GF-D8 (cell line): Measurements from ENCODE around the gene TBC1D2B.

ENCODE experiments used
- DNase-seq: peaks from one replicate; lab custom pipeline; 2025; lab: John Stamatoyannopoulos, UW

TBC1D2B gene

GRCh38 chr15:78072080-78072892 lies 5.2 kb downstream of the TBC1D2B start:
- peak; percentile 37 for DNase-seq

- DNase-seq, result no peak
Observed at GRCh38 chr15:78071383-78071782, 6.1 kb downstream of the TBC1D2B start.

- DNase-seq, result peak; percentile 54
Observed at GRCh38 chr15:78070049-78070700, 7.3 kb downstream of the TBC1D2B start.

- no peak for DNase-seq
Observed at GRCh38 chr15:78069462-78070029, 8.0 kb downstream of the TBC1D2B start.

GRCh38 chr15:78069052-78069414 lies 8.5 kb downstream of the TBC1D2B start:
- peak; percentile 69 for DNase-seq

DNA sequence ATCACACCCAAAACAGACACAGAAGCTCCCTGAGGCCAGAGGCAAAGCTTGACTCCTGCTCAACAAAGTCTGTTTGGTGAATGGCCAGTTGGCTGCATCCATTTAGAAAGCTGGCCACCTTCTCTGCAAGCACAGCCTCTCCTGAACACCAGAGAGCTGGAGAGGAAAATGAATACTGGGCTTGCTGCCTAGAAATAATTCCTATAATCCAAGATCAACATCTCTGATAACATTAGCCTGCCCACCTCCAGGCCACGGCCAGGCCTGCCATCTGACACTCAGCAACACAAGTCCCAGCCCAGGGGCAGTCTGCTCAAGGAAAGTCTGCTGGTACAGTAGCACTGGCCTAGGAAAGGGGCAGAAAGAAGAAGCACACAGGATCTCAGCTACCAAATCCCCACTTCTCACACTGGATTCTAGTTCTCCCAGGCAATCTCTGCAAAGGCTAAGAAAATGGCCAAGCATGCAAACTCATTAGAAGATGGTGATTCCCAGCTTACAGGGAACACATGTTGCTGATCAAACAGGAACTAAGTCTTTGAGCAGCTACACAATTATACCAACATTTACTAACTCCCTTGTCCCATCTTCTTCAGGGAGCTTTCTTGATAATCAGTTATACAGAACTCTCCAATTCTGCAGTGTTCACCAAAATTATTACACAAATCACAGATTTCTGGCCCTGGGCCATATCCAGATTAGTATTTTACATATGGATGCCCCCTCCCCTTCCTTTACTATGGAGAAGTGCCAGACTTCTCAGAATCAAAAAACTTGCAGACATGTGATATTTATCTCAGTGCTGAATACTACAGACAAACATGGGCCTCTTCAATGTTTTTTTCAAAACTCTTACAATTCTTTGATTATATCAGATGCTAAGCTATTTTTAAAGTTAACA lies 9.9 kb downstream of the TBC1D2B start:
- no peak for DNase-seq

- no peak for DNase-seq
Observed at GRCh38 chr15:78065973-78066946, 11.3 kb downstream of the TBC1D2B start.

DNA sequence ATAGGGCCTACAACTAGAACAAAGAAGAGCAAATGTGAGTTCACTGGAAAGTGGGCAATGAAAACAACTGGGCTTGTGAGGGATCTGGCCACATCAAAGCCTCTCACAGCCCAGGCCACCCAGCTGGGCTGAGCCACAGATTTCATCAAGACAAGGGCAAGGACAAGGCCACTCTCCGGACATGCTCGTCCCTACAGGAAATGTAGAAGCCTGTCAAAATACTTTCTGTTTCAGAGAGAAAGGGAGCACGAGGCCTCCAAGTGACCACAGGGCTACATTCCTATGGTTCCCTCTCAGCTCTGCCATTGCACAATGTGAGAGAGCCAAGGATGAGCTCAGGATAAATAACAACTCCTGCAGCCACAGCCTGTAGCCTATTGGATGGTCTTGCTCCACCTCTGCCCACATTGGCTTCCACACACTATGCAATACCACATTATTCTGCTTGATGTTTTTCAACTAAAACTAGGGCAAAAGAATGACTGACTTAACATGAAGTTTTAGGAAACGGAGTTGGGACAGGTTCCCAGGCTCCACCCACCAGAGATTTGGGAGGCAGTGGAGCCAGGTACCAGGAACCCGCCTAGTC lies 12.1 kb downstream of the TBC1D2B start:
- peak; percentile 48 for DNase-seq

- DNase-seq, result no peak
Observed at GRCh38 chr15:78064544-78064943, 13.0 kb downstream of the TBC1D2B start.

- no peak for DNase-seq
Observed at GRCh38 chr15:78063970-78064385, 13.5 kb downstream of the TBC1D2B start.

DNA sequence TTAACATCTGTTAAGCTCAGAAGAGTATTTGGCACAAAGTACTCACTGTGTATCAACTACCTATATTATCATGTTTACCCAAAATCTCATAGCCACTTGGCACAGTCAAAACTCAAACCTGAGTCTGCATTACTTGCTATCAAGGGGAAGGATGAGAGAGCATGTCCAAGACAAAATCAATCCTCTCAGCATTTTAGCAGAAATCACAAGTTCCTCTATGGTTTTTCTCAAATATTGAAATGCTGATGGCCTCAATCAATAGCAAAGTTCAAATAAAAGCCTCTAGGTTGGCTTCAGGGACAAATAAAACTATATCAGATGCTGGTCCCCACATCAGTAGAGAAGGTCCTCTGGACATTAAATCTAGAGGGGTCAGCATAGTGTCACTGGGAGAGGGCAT lies 14.3 kb downstream of the TBC1D2B start:
- no peak for DNase-seq

DNA sequence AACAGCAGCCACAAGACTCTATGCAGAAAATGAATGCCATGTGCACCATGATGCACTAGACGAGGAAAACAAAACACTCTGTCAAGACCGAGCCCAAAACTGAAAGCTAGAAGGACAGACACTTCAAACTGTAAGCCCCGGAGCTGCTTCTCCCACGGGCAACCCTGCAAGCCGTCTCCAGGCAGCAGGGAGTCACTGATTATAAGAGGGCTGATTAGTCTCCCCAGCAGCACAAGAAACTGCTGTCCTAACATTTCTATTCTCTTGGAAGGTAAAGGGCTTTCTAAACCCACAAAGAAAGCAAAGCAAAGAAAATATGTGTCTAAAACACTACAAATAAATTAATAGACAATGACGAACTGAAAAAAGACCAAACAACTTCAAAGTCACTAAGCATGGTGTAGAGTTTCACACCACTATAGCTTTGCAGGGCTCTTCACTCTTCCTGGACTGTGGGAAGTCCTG lies 15.5 kb downstream of the TBC1D2B start:
- no peak for DNase-seq

- no peak for DNase-seq
Observed at GRCh38 chr15:78060232-78060631, 17.3 kb downstream of the TBC1D2B start.

GRCh38 chr15:78059110-78059839 lies 18.2 kb downstream of the TBC1D2B start:
- DNase-seq, result no peak

DNA sequence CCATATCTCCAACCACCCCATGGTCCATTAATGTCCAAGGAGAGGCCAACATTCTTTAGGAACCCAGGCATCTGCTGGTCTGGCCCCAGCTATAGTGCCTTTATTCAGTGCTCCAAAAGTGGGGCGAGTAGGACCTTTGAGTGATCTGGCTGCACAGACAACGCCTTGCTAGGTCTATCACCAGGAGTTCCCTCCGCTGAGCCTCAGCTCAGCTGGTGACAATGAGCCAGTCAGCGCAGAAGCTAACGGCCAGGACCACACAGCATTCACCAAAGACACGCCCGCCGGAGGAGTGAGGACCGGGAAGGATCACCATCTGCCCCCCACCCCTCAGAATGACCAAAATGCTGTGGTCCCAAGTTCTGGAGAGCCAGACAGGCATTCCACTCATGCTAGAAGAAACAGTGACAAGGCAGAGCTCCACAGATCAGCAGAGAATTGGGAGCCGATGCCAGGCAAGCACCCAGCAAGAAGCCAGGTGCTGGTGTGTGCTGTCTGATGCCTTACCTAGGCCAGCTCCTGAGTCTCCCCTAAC lies 19.0 kb downstream of the TBC1D2B start:
- DNase-seq, result no peak

DNA sequence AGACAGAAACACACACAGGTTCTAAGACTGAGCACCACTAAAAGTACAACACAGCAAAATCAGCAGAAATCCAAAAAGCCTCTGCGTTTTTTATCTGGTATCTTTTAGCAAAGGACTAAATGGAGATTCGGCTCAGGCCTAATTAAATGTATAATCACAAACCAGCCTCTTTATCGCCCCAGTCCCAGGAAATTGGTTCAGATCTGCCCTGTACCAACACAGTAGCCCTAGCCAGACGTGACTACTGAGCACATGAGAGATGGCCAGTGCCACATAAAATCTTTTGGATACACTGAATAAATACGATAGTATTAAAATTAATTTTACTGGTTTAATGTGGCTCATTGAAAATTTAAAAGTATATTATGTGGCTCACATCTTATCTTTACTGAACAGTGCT lies 19.7 kb downstream of the TBC1D2B start:
- no peak for DNase-seq

GRCh38 chr15:78056714-78057269 lies 20.7 kb downstream of the TBC1D2B start:
- peak; percentile 45 for DNase-seq

GRCh38 chr15:78055919-78056713 lies 21.4 kb downstream of the TBC1D2B start:
- no peak for DNase-seq
